GM21381 (cell line): Measurements from ENCODE around the gene PISD.

Source experiments
- ATAC-seq: cut with Tn5 transposase; IDR thresholded peaks from one replicate; pipeline ENCODE4 v1.9.1; 2021; ENCODE audit warnings: mild to moderate bottlenecking, moderate library complexity; ENCODE audit not compliant: unreplicated experiment

PISD gene

DNA sequence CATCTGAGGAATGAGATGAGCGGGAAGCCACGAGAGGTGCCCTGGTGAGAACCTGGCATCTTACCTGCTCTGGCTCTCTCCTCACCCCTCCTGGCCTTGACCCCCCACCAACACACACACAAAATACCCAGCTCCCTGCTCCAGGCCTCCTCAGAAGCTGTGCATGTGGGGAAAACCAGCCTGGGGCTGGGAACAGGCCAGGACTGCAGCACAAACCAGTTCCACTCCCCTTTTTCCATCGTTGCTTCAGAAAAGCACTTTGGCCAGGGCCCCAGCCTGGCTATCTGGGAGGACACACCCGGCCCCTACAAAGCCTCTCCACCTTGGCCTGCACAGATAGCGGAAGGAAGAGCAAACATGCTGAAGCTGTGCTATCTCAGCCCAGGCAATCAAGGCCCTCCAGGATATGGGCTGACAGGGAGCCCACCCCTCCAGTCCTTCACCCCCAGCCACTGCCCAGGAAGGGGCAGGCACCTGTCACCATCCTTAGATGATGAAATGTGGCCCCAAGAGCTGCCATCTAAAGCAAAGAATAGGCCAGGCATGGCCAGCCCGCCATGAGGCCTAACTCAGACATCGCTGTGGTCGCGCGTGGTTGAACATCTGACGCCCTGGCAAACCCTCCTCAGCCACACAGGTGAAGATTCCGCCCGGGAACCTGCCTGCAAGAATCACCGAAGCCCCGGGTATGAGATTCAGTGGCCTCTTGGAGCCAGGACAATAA lies 35.4 kb downstream of the PISD start:
- no peak for ATAC-seq

DNA sequence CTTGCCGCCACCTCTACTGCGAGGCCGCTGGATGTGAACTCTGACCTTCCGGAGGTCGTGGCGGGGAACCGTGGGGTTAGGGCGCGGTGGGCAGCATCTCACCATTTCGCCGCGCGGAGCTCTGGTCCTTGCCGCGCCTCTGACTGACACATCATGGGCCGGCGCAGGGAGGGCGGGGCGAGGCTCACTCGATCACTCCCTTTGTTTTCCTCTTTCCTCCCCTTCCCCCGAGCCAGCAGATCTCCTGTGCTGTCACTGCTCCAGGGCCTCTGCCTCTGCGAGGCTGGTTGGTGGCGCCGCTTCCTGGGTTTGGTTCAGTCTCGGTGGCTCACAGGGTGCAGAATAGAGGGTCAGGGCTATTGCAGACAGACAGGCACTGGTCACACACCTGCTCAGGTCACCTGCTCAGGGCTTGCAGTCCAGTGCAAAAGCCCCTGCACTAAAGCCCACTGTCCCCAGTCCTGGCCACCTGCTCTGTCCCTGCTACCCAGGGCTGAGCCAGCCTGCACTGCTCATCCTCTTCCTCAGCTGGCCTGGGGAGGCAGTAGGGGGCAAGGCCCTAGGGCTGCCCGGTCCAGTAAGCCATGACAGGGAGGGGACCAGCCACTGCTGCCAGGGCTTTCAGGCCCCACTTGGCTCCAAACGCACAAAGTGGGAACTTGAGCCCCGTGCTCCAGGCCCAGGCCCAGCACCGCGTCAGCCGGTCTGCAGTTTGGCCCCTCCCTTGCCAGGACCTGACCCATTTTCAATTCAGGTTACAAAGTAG lies 36.2 kb downstream of the PISD start:
- no peak for ATAC-seq

DNA sequence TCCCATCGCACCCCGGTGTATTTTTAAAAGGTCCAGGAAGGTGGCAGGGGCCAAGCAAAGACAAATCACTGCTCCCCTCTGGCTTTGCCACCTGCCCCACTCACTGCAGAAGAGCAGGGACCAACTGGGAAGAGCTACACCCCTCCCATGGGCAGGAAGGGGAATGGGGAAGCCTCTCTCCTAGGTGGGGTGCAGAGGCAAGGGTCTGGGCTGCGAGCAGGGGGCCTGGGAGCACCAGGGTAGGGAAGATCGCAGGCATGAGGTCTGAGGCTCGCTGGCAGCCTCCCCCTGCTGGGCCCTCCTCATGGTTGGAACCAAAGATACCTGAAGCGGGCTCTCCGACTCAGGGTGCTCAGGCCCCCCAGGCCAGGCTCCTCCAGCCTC lies 36.8 kb downstream of the PISD start:
- ATAC-seq: no peak

DNA sequence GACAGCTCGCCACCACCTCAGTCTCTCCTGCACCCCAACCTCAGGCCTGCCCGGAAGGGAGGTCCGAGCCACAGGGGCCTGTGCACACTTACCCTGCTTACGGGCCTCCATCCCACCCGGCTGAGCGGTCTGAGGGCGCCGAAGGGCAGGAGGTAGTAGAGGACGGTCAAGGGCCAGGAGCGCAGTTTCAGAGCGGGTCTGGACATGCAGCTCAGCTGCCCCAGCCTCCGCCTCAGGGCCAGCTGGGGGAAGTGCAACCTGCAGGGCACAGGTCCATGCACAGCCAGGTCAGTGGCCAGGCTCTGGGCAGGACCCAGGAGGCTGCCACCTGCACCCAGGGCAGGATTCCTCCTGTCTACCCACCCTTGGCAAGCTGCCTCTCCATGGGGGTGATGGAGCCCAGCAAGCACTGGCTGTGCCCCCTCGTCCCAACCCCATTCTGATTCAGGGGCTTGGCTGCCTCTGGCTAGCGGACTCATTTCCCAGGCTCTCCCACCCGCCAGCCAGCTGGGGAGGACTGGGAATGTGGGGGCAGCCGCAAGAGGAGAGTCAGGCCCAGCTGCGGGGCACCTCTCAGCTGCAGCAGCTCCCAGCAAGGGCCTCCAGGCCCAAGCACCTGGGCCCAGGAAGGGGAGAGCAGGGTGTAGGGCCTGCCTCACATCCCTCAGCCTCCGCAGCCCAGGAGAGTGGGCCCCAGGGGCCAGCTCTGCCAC lies 38.3 kb downstream of the PISD start:
- ATAC-seq: no peak

DNA sequence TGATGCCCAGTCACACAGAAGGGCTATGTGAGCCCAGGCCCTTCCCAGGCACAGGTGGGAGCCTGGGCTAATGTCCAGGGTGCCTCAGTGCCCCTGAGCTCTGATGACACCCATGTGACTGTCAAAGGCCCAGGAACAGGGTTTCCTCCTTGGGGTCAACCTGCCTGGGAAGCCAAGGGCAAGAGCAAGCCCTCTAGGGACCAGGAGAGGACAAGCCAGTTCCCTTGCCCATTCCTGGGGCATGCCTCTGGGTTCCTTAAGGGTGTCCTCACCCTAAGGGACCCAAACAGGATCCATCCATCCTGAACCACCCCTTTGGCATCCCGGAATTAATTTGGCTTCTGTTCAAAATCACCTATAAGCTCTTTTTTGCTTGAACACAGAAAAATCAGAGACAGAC lies 39.0 kb downstream of the PISD start:
- ATAC-seq: no peak

DNA sequence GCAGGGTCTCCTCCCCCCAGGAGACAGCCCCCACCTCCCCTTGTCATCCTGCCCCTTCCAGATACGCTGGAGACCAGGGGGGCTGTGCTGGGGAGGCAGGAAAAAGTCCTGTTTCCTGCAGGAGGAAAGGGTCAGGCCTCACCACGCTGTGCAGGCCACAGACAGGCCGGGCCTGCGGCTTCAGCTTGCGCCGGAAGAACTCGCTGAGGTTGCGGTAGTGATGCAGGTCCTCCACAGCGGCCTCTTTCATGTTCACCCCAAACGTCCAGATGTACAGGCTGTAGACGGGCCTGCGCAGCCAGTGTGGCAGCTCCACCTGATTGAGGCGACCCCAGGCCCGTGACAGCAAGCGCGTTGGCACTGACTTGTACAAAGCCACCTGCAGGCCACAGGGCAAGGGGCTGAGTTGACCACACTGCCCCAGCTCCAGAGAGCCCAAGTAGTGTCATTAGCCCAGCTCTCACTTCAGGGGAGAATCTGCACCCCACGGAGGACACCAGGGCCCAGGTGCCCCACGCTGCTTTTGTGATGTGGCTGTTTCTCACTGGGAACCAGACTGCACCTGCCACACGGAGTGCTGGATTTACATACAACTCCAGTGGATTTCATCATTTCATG lies 40.4 kb downstream of the PISD start:
- ATAC-seq: no peak

DNA sequence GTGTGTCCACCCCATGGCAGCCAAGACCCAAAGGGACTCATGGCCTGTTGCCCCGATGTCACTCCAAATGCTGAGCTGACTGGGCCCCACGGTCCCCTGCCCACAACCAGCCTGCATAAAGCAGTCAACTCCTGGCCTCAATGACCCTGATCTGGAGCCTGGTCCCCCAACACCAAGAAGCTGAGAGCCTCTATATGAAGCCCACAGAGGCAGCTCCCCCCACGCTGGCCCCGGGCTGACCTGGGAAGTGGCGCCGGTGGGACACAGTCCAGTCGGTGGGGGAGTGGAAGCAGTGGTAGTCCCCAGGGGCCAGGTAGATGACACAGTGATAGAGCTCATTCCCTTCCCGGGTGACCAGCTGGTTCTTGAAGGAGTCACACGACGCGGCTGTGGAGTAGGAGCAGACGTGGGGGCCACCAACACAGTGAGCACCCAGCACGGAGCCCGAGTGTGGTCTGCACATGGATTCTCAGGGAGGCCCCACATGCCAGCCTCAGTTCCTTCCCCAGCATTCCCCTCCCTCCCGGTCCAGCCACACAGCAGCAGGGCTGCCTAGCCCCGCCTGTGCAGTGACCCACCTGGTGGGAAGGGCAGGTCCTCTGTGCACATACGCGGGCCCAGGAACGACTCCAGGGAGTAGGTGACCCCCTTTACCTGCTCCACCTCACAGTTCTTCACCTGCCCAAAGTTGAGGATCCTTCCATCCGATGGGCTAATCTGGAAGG lies 41.1 kb downstream of the PISD start:
- no peak for ATAC-seq

DNA sequence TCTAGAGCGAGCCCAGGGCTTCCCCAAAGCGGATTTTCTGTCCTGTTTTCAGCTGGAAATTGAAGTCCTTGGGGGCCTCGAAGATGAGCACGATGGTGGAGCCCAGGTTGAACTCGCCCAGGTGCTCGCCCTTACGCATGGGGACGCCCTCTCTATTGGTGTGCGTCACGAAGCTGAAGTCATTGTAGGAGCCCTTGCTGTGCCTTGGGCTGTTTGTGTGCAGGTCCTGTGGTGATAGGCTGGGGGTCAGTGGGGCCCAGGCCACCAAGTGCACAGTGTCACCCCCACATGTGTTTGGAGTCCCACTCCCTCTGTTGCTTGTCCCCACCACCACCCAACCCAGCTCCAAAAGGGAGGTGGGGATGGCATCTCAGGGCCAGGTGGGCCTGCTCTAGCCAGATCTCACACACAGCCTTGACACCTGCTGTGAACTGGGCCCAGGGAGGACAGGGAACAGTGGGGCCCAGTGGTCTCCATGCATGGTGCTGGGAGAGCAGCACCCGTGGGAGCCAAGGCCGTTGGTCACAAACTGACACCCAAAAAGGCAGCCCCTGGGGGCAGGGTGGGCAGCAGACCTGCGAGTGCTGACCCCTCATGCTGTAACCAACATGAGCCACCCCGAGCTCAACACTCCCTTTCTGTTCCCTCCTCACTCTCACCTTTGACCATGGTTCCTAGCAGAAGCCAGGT lies 42.3 kb downstream of the PISD start:
- ATAC-seq: no peak

DNA sequence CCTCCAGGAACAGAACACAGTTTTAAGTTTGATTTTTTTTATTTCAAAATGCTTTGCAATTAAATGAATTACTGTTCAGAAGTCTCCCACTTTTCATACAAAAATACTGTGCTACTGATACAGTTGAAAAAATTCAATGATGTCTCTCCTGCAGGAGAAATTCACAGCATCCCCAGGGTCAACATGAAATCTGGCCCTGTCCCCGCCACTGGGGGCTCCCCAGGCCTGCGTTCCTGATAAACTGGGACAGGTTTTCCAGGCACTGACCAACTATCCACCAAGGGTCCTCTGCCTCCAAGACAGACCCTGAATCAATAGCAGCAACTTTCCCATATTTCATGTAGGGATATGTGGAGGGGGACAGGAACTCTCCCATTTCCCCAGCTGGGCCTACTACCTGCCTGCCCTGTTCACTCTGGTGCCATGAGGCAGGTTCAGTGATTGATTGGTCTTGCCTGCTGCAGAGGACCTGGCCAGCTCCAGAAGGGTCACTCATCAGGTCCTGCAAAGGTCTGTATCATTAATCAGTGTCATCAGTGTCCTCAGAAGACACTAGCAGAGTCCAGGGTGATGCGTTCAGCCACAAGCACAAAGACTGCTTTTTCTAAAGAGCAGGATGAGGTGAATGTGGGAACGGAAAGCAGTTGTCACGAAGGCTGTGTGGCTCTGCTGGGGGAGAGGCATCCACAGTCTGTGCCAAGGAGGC lies 43.4 kb downstream of the PISD start:
- ATAC-seq: no peak

DNA sequence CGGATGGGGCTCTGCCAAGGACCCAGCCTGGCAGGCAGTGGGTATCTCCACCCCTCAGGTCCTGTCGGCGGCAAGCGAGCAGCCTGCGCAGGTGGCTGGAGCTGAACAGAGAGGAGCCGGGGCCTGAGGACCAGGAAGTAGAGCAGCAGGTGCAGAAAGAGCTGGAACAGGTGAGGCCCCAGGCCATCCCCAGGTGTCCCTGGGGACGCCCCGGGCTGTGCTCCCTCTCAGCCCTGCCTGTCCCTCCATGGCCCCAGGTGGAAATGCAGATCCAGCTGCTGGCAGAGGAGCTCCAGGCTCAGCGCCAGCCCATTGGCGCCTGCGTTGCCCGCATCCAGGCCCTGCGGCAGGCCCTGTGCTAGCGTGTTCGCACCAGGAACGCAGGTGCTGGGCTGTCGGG lies 44.0 kb downstream of the PISD start:
- ATAC-seq: no peak

DNA sequence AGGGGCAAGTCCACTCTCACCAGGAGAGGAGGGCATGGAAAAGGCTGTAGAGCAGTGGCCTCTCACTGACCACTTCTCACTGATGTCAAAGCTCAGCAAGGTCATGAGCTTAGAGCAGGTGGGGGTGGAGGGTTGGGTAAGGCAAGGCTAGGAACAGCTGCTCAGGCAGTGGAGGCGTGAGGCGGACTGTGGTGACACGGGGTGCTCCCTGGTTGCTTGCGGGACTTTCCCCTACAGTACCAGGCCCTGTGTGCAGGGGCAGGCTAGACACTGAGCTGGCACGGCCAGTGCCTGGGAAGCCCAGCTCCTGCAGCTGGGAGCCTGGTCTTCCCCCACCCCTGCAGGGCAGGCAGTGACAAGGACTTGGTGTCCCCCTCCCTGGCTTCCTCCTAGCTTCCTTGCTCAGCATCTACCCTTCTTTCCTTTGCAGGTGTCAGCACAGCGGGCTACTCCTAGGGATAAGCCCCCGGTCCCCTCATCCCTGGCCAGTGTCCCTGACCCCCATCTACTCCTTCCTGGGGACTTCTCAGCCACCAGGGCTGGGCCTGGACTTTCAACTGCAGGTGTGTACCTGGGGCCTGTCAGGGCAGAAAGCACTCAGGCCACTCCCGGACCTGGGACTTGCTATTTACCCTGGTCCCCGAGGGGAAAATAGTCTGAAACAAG lies 45.6 kb downstream of the PISD start:
- ATAC-seq: peak; percentile 74

DNA sequence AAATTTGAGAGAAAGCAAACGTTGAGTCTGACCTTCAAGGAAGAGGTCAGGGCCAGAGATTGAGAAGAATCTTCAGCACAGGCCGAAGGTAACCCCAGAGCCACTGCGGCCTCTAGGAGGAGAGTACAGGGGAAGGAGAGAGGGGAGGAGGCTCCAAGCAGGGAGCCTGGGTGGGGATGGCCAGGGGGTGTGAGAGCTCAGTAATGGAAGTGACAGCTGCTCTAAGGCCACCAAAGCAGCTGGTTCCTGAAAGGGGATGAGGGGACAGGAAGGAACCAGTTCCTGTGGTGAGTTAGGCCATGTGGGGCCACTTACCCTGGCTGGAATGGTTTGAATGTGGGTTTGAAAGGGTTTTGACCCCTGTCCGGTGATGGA lies 46.1 kb downstream of the PISD start:
- peak; percentile 10 for ATAC-seq

DNA sequence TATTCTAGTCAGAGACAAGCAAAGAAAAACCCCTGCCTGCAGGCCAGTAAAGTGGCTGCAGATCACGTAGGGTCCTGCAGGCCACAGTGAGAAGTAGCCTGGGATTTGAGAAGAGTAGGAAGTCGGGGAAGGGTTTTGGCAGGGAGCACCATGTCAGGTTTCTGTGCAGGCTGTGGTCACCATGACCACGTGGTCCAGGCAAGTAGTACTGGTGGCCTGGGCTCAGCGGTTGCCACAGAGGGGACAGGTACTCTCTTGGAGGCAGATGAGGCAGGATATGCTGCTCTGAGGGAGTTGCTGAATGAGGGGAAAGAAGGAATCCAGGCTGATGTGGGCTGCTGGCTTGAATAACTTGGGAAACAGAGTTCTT lies 46.5 kb downstream of the PISD start:
- no peak for ATAC-seq

DNA sequence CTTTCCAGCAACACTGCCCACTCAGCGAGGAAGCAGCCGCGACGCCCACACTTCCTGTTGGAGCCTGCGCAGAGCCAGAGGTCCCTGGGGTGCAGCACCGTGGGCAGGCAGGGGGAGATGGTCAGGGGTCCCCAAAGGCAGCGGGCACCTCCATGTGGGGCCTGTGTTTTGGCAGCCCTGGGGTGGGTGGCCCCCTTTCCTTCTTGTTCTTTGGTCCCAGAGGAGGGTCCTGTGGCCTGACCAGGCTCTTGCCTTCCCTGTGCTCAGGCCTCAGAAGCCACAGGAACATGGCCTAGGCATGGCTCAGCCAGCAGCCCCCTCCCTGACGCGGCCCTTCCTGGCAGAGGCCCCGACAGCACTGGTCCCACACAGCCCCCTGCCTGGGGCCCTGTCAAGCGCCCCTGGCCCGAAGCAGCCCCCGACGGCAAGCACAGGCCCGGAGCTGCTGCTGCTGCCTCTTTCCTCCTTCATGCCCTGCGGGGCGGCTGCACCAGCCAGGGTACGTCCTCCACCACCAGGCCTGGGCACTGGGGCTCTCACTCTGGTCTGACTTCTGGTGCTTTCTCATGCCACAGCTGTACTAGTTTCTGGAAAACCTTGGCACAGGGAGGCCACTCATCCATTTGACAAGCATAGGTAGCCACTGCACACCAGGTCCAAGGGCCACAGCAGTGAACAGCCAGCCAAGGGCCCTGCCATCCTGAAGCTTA lies 47.1 kb downstream of the PISD start:
- no peak for ATAC-seq

DNA sequence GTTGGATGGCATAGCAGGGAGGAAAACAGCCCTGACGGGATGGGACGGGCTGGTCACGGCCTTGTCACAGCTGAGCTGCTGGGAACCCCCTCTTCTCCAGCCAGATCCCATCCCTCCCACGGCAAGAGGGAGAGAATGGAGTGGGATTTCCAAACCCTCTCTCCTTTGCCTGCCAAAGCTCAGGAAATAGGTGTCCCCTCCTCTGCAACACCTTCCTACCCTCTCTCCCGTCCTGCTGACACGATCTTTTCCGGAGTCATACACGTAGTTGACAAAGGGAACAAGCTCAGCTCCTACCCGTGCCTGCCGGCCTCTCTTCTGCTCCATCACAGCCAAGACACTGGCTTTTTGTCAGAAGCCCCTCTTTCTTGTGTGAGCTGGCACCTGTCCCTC lies 48.1 kb downstream of the PISD start:
- ATAC-seq: no peak

DNA sequence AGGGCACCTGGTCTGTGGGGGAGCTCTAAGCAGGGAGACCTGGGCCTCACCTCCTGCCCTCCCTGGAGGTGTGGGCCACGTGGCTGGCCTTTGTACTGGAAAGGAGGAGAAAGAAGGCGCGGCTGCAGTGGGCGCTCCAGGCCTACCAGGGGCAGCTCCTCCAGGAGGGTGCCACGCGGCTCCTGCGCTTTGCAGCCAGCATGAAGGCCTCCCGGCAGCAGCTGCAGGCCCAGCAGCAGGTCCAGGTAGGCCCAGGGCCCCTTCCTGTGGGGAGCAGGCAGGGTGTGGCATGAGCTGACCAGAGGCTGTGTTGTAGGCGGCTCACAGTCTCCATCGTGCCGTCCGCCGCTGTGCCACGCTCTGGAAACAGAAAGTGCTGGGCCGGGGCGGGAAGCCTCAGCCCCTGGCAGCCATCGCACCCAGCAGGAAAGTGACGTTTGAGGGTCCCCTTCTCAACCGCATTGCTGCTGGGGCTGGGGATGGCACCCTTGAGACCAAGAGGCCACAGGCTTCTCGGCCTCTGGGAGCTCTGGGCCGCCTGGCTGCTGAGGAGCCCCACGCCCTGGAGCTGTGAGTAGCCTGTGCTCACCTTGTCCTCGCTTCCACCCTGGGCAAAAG lies 48.6 kb downstream of the PISD start:
- no peak for ATAC-seq

DNA sequence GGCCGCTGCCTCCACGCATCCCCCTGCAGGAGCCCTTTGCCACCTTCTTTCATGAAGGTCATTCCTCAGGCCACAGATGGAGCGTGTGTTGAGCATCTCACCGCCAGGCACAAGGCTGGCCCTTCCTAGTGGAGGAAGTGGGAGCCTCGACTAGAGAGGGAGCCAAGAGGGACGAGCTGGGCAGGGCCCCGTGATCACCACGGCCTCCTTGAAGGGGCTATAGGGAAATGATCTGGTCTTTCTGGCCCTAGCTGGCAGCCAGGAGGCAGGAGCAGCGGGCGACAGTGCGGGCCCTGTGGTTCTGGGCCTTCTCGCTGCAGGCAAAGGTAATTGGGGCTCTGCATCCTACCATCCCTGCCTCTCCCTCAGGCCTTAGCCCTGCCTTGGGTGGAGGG lies 49.1 kb downstream of the PISD start:
- ATAC-seq: no peak

DNA sequence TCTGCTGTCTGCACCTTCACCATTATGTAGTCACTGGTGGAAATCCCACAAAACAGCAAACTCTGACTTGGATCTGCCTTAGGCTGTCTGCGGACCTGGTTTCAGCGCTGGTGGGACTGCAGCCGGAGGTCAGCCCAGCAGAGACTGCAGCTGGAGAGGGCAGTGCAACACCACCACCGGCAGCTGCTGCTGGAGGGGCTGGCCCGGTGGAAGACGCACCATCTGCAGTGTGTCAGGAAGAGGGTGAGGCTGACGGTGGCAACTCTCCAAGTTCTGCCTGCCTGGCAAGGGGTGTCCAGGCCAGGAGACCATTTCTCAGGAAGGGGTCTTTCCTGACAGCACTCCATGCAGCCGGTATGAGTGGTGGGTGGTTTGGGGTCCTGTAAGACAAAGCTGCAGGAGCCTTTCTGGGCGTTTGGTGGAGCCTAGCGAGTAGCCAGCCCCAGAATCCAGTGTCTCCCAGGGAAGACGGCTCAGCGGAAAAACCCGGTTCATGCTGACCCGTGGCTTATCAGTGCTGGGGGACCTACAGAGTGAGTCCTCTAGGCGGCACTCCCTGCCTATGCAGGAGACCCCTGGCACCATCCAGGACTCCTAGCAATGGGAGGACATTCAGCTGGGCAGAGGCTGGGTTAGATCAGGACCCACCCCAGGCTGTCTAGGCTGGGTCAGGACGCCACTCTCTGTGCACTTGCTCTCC lies 50.8 kb downstream of the PISD start:
- no peak for ATAC-seq
